Breast epithelium (tissue), 4 donors: Measurements from ENCODE around the gene MPP3. TPM values are rescaled to one million over a fixed set of nuclear protein-coding genes. Genes with fewer than 3 reads are reported as not detected.

Experiments used
- DNase-seq, 2 donors: peaks; one replicate each; pipeline ENCODE4 v3.0.0-alpha.2; 2019; ENCODE audit warnings: low spot score in 2 of 2
- H3K27ac ChIP-seq, 2 donors: fragments of 200-600 bp; sonication (generic) in 1 of 2; one replicate each; pipeline ENCODE4 v1.5.1; 2016 to 2019; ENCODE audit warnings: mild to moderate bottlenecking in 1 of 2
- H3K27me3 ChIP-seq, 2 donors: fragments of 200-600 bp; sonication (generic) in 1 of 2; one replicate each; pipeline versions ENCODE4 v1.5.1 to v1.6.0; 2017 to 2019; ENCODE audit warnings: control low read depth in 1 of 2, mild to moderate bottlenecking in 1 of 2
- H3K36me3 ChIP-seq: fragments of 200-600 bp; one replicate; pipeline ENCODE4 v1.5.1; 2019
- H3K4me1 ChIP-seq, 2 donors: fragments of 200-600 bp; sonication (generic); one replicate each; pipeline ENCODE4 v1.5.1; 2016 to 2019; ENCODE audit warnings: control low read depth in 1 of 2
- H3K4me3 ChIP-seq, 3 donors: fragments of 200-600 bp; sonication (generic); 1 replicate in 2 of 3; 2 replicates in 1 of 3; pipeline ENCODE4 v1.5.1; 2016 to 2019; ENCODE audit warnings: mild to moderate bottlenecking in 3 of 3, moderate library complexity in 2 of 3
- H3K9me3 ChIP-seq, 2 donors: fragments of 200-600 bp; sonication (generic) in 1 of 2; one replicate each; pipeline ENCODE4 v1.5.1; 2016 to 2019; ENCODE audit warnings: control low read depth in 1 of 2
- CTCF ChIP-seq, 3 donors: fragments of 450-650 bp; IDR thresholded peaks; one replicate each; pipeline ENCODE4 v1.5.1; 2016 to 2017; ENCODE audit warnings: antibody characterized with exemption in 3 of 3, mild to moderate bottlenecking in 3 of 3, moderate library complexity in 3 of 3
- POLR2A ChIP-seq: fragments of 450-650 bp; IDR thresholded peaks from one replicate; pipeline ENCODE4 v1.6.1; 2016; ENCODE audit warnings: antibody characterized with exemption, mild to moderate bottlenecking, moderate library complexity
- POLR2AphosphoS5 ChIP-seq, 3 donors: sonication (generic); formaldehyde crosslinking; IDR thresholded peaks; one replicate each; pipeline ENCODE4 v1.6.1; 2017; ENCODE audit warnings: antibody characterized with exemption in 3 of 3
- intact Hi-C: fragments of 100-400 bp; cut with DNase I; formaldehyde crosslinking; loops from one replicate; pipeline ENCODE4 v1.15.1; 2023; ENCODE audit warnings: low total_unique reads
- total RNA-seq, 3 donors: library from RNA; depleted of rRNA; stranded (reverse); fragments of >200 nt; gene quantifications; one replicate each; pipeline ENCODE4 v1.1.0, GENCODE V29; 2016

The MPP3 gene
- total RNA-seq, 3 donors from 2014 or later = 24.2 to 26.3 (median 26.2) TPM

DNA sequence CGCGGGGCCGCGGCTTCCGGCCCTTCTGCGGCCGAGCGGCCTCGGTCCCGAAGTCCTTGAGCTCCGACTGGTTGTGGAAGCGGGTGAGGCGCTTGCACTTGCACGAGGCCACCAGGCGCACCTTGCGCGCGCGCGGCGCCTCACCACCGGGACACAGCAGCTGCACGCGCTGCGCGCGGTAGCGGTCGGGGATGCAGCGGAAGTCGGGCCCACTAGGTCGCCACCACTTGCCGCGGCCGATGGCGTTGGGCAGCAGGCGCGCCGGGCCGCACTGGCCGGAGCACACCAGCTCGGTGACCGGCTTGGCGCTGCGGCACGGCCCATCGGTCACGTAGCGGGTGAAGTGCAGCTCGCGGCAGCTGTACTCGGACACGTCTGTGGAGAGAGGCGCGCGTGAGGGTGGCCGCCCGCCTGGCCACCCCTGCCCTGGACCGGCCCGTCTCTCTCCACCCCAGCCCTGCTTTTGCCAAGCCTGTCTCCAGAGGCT, 77.5 kb downstream of the MPP3 start:
- TF ChIP-seq POLR2A (no peak), POLR2AphosphoS5 (IDR thresholded peaks at IDR 0.05) (no peak), CTCF (IDR thresholded peaks at IDR 0.05) (no peak)
- DNase-seq = no peak
- H3K27ac ChIP-seq = no peak overlapping the region
- intact Hi-C loops = loop anchor here (5.0 to 10.0 kb wide), 2 partner anchors 63 to 191 kb away; no protein-coding TSS in a partner anchor
- H3K9me3 ChIP-seq = no peaks in the 10 kb centered on the region
- H3K4me1 ChIP-seq = no peaks in the 10 kb centered on the region
- peak overlapping the region in 2 of 3 donors; percentile 27 to 55 for H3K4me3 ChIP-seq
- H3K36me3 ChIP-seq = no peaks in the 10 kb centered on the region
- peaks cover 0 to 42% of the 10 kb centered on the region in 2 donors for H3K27me3 ChIP-seq

GRCh38 chr17:43754947-43755346, 78.0 kb downstream of the MPP3 start:
- H3K4me1 ChIP-seq = no peaks in the 10 kb centered on the region
- TF ChIP-seq POLR2AphosphoS5 (IDR thresholded peaks at IDR 0.05) (no peak), CTCF (IDR thresholded peaks at IDR 0.05) (no peak), POLR2A (no peak)
- no peaks in the 10 kb centered on the region for H3K9me3 ChIP-seq
- intact Hi-C loops = loop anchor here (5.0 to 10.0 kb wide), 3 partner anchors 63 to 1082 kb away; no protein-coding TSS in a partner anchor
- peak overlapping the region in 2 of 3 donors; percentile 27 to 55 for H3K4me3 ChIP-seq
- peaks cover 0 to 42% of the 10 kb centered on the region in 2 donors for H3K27me3 ChIP-seq
- no peak overlapping the region for H3K27ac ChIP-seq
- no peak for DNase-seq
- no peaks in the 10 kb centered on the region for H3K36me3 ChIP-seq

DNA sequence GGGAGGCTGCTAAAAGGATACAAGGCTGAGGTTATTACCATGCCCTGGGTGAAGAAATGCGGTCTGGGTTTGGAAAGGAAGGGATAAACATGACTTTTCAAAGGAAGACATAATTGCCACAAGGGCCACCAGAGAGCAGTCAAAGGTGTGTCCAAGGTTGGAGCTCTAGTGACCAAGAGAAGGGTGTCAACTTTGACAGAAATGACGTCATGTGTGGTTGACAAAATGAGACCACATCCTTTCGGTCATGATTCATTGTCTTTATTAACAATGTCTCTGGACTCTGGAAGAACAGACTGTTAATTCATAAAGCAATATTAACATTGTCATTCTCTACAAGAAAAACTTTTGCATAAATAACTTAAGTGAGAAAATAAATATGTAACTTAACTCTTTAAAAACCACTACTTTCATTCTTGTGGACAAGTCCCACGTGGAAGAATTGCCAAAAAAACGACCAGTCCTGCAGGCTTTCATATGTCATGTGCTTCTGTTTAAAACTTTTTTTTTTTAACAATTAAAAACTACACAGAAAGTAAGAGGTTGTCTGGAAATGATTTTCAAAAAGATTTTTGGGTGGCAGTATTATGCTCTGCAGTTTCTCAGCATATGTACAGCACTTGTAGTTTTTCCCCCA, 79.3 kb downstream of the MPP3 start:
- intact Hi-C loops = loop anchor here (5.0 to 10.0 kb wide), 2 partner anchors 189 to 1084 kb away; no protein-coding TSS in a partner anchor
- Histone ChIP-seq H3K27me3 (peaks cover 0 to 40% of the 10 kb centered on the region in 2 donors), H3K27ac (no peak overlapping the region), H3K4me1 (no peaks in the 10 kb centered on the region), H3K4me3 (no peak overlapping the region), H3K9me3 (no peaks in the 10 kb centered on the region), H3K36me3 (no peaks in the 10 kb centered on the region)
- TF ChIP-seq POLR2AphosphoS5 (IDR thresholded peaks at IDR 0.05) = no peak
- no peak for TF ChIP-seq POLR2A
- no peak for TF ChIP-seq CTCF (IDR thresholded peaks at IDR 0.05)
- DNase-seq = no peak

Other genes with a start within 250 kb of the MPP3 start
- gene MEOX1, start 171.2 kb downstream of the MPP3 start, total RNA-seq = 10 to 100 TPM in 2 of 3 donors, 1 to 10 TPM in 1; 2.6 to 11.0 (median 10.5) TPM
- not detected for gene SOST, start 74.4 kb downstream of the MPP3 start, total RNA-seq
- 10 to 100 TPM; 51.5 to 74.9 (median 62.6) TPM for gene DUSP3, start 54.2 kb downstream of the MPP3 start, total RNA-seq
- gene CFAP97D1, start 52.7 kb downstream of the MPP3 start, total RNA-seq = under 1 TPM in 1 of 3 donors, not detected in 2; 0.16 TPM
- 10 to 100 TPM; 17.9 to 69.2 (median 51.0) TPM for gene CD300LG, start 14.0 kb upstream of the MPP3 start, total RNA-seq
- gene MPP2, start 74.4 kb upstream of the MPP3 start, total RNA-seq = 1 to 10 TPM; 2.6 to 7.9 (median 3.9) TPM
- gene PPY, start 109.3 kb upstream of the MPP3 start, total RNA-seq = not detected
- gene PYY, start 120.8 kb upstream of the MPP3 start, total RNA-seq = under 1 TPM in 2 of 3 donors, not detected in 1; 0.88 to 0.98 TPM
- gene NAGS, start 171.5 kb upstream of the MPP3 start, total RNA-seq = 1 to 10 TPM in 2 of 3 donors, under 1 TPM in 1; 0.16 to 5.2 (median 4.7) TPM
- 10 to 100 TPM; 28.6 to 80.8 (median 41.0) TPM for gene TMEM101, start 181.8 kb upstream of the MPP3 start, total RNA-seq
- gene LSM12, start 233.5 kb upstream of the MPP3 start, total RNA-seq = 10 to 100 TPM; 36.8 to 45.4 (median 43.6) TPM
- 10 to 100 TPM; 34.7 to 39.8 (median 35.4) TPM for gene G6PC3, start 237.6 kb upstream of the MPP3 start, total RNA-seq